Omental fat pad (tissue), 4 donors: ENCODE results near the gene PARK7. TPM values are rescaled to one million over a fixed set of nuclear protein-coding genes. Genes with fewer than 3 reads are reported as not detected.

Experiments used
- ATAC-seq: fragments of 150-250 bp; one replicate; pipeline ENCODE4 v1.9.1; 2016; ENCODE audit warnings: mild to moderate bottlenecking, moderate library complexity; ENCODE audit not compliant: low FRiP score
- DNase-seq: peaks from one replicate; pipeline ENCODE4 v3.0.0-alpha.2; 2019; ENCODE audit warnings: low spot score
- CTCF ChIP-seq, 3 donors: fragments of 450-650 bp; IDR thresholded peaks; one replicate each; pipeline ENCODE4 v1.5.1; 2016 to 2017; ENCODE audit warnings: antibody characterized with exemption in 3 of 3, mild to moderate bottlenecking in 3 of 3, moderate library complexity in 2 of 3
- total RNA-seq, 4 donors: library from RNA; depleted of rRNA; stranded (reverse); fragments of >200 nt; gene quantifications; one replicate each; pipeline ENCODE4 v1.1.0, GENCODE V29; 2016

The PARK7 gene
- total RNA-seq, 4 donors from 2014 or later = 151 to 260 (median 216) TPM

- ATAC-seq (no peak), DNase-seq (no peak)
- TF ChIP-seq CTCF (IDR thresholded peaks at IDR 0.05) = no peak
Measured at GRCh38 chr1:8018492-8019228, 57.1 kb downstream of the PARK7 start.

- no peak for DNase-seq
- no peak for TF ChIP-seq CTCF (IDR thresholded peaks at IDR 0.05)
- ATAC-seq = no peak
Measured at GRCh38 chr1:8019229-8019620, 57.7 kb downstream of the PARK7 start.

DNA sequence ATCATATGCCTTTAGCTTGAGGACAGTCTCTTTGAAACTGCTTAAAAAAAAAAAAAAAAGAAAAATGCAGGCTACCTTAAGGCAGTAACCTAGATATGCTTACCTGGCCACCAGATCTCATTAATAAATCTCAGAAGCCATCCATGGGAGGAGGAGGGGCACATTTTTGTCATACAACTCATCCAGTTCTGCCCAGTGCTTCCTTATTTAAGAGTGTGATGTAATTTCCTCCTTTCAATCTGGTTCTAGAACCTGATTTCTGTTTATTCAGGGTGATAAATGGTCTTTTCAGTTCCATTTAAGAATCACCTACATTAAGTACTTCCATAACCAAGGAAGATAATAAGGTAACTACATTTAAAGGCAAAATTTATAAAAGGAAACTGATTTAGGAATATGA is 58.5 kb downstream of the PARK7 start:
- no peak for DNase-seq
- TF ChIP-seq CTCF (IDR thresholded peaks at IDR 0.05) = no peak
- no peak for ATAC-seq

DNA sequence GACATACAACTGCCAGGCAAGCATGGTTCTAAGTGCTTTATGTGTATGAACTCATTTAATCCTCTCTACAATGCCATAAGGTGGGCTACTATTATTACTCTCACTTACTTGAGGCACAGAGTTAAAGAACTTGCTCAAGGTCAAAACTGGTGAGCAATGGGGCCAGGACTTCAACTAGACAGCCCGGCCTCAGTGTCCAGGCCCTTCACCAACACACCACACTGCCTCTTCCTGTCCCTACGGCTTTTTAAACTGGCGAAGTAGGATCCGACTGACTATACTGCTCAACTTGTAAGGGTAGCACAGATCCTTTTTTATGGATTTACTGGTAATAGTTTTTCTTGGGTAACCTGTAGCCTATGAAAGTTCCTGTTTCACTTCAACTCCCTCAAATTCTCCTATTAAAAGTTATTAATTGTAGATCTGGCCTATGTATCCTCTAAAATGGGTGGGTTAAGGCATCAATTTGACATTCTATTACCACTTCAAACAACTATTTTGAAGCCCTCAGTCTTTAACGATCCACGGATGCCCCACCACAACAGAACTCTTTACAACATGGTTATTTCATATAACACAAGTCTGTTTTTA is 60.3 kb downstream of the PARK7 start:
- no peak for TF ChIP-seq CTCF (IDR thresholded peaks at IDR 0.05)
- ATAC-seq = no peak

GRCh38 chr1:8022395-8023286 is 61.1 kb downstream of the PARK7 start:
- no peak for TF ChIP-seq CTCF (IDR thresholded peaks at IDR 0.05)
- no peak for ATAC-seq
- DNase-seq = no peak

More for the DNA sequence above, 60.3 kb downstream of the PARK7 start:
- DNase-seq = no peak

- ATAC-seq = no peak
- TF ChIP-seq CTCF (IDR thresholded peaks at IDR 0.05) = no peak
Measured at GRCh38 chr1:8023287-8023994, 61.9 kb downstream of the PARK7 start.

More at GRCh38 chr1:8023287-8023994, 61.9 kb downstream of the PARK7 start:
- no peak for DNase-seq
